ENCODE measurements around the gene OR7E24.
A peak's percentile ranks its signal among the peaks of the same experiment; 100 is the strongest.
"Not testable (repeated sequence)": the region's sequence is repeated elsewhere in the genome, so short reads cannot be mapped to it uniquely, and the experiment has no call there.

The OR7E24 gene

DNA sequence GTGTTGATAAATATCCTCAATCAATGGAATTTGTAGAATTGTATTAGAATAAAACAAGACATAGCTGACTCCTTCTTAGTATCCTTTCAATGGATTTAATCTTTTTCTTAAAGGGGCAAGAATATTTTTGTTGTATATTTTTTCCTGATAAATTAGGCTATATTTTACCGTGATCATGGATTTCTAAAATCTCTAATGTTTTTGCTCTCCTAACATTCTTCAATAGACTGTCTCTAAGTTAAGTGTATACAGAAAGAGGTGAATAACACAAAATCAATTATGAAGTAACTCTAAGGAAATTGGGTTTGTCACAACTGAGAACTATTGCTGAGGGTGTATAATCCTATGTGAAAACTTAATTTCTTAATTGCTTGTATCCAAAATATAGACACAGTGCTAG is at the start of gene OR7E24:
Gene OR7E24 (plus strand): TSS at position 301 of the 400 bp plus-strand sequence. CDS start 114 bp downstream, outside the sequence.
- no peak for DNase-seq (ENCODE audit: low spot score)

- peak; percentile 52 for DNase-seq (ENCODE audit: low spot score)
These were observed 45.1 kb upstream of the OR7E24 start for GRCh38 chr19:9205501-9206113.

GRCh38 chr19:9219489-9219888 is 31.2 kb upstream of the OR7E24 start, which contains the start of gene OR7D4:
Gene OR7D4 (minus strand): TSS chr19:9219589. CDS start chr19:9214837, 4,752 bp downstream.
- no peak for DNase-seq (ENCODE audit: low spot score)

GRCh38 chr19:9251236-9251635 is 506 bp downstream of the OR7E24 start:
- DNase-seq (ENCODE audit: low spot score): no peak

- DNase-seq (ENCODE audit: low spot score): not testable (repeated sequence)
These were observed 32.8 kb downstream of the OR7E24 start for GRCh38 chr19:9283485-9283884.

DNA sequence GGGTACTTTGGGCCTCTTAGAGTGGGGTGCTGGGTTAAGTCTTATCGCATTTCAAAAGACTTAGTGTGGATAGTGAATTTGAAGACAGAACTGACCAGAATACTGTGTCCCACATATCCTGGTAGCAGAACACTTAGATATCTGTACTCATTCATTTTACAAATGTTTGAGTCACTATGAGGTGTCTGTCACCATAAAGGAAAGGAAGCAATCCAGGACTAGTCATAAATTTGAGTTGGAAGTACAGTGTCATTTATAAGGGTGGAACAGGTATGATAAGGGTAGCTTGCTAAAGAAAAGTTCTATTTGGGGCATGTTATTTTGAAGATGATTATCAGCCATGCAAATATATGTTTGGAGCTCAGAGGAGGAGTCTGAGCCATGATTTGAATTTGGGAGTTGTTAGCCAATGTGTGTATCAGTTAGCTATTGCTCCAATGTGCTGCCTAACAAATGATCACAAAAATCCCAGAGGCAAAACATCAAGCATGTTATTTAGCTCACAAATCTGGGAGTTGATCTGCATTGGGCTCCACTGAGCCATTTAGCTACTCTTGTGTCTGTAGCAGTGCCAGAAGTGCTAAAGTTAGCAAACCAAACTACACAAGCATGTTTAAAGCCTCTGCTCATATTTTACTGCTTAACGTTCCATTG is 38.6 kb downstream of the OR7E24 start:
- DNase-seq (ENCODE audit: low spot score): no peak

DNA sequence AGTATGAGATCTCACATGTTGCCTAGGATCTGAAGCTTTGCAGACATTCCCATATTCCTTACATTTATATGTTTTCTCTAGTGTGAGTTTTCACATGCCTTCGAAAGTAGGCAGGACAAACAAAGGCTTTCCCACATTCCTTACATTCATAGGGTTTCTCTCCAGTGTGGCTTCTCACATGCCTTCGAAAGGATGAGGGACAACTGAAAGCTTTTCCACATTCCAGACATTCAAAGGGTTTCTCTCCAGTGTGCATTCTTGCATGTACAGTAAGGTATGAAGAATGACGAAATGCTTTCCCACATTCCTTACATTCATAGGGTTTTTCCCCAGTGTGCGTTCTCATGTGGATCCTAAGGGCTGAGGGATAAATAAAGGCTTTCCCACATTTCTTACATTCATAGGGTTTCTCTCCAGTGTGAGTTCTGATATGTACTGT is 44.7 kb downstream of the OR7E24 start:
- no peak for DNase-seq (ENCODE audit: low spot score)

- no peak for DNase-seq (ENCODE audit: low spot score)
These were observed 45.6 kb downstream of the OR7E24 start for GRCh38 chr19:9296336-9296735.

All from AG08396 (cell line).